Endothelial cell of umbilical vein (primary cell): ENCODE results near the gene MAPT. TPM values are rescaled to one million over a fixed set of nuclear protein-coding genes. Genes with fewer than 3 reads are reported as not detected.

ENCODE experiments used
- BruUV-seq: library from RNA; stranded (reverse); fragments of 400-500 nt; replicated peaks from 2 replicates; lab custom pipeline; 2021; lab: Mats Ljungman, UMichigan
- CTCF ChIA-PET: fragments of 300-600, 350-600 bp; sonication (Branson Sonifier 250); formaldehyde crosslinking; loops from one replicate; lab custom pipeline; 2021; ENCODE audit warnings: antibody characterized with exemption, inconsistent platforms; lab: Charles Lee
- POLR2A ChIA-PET: fragments of 300-600, 350-600 bp; sonication (Branson Sonifier 250); formaldehyde crosslinking; loops from one replicate; lab custom pipeline; 2021; ENCODE audit warnings: antibody characterized with exemption, inconsistent platforms; lab: Charles Lee
- DNase-seq: peaks from one replicate; pipeline ENCODE4 v3.0.0-alpha.2; 2011; ENCODE audit warnings: low read depth, low spot score
- FAIRE-seq: peaks from 2 replicates; lab custom pipeline; 2011; peaks lifted over from hg19 to GRCh38; lab: Jason Lieb, UNC
- H2AFZ ChIP-seq: 2 replicates; pipeline ENCODE4 v1.6.0; 2012; ENCODE audit warnings: low read depth, low read length, control low read depth, inconsistent platforms
- H3K27ac ChIP-seq: 2 replicates; pipeline ENCODE4 v1.5.1; 2011; ENCODE audit warnings: low read depth, mild to moderate bottlenecking, control low read depth, low read length, moderate library complexity; ENCODE audit not compliant: insufficient read depth
- H3K27me3 ChIP-seq, 2 experiments: 2 replicates each; pipeline versions ENCODE4 v1.6.0 to v1.6.1; 2011; ENCODE audit warnings: low read length in 2 of 2, mixed read lengths in 1 of 2; ENCODE audit not compliant: control insufficient read depth in 2 of 2, insufficient read depth in 2 of 2
- H3K36me3 ChIP-seq, 2 experiments: 2 replicates in 1 of 2; 3 replicates in 1 of 2; pipeline ENCODE4 v1.5.1; 2011; ENCODE audit warnings: low read length in 2 of 2, mild to moderate bottlenecking in 1 of 2, moderate library complexity in 1 of 2; ENCODE audit not compliant: control insufficient read depth in 2 of 2, insufficient read depth in 2 of 2; ENCODE audit errors: extremely low read depth in 1 of 2
- H3K4me1 ChIP-seq: 3 replicates; pipeline ENCODE4 v1.5.1; 2011; ENCODE audit warnings: mild to moderate bottlenecking, low read length; ENCODE audit not compliant: control insufficient read depth, insufficient read depth; ENCODE audit errors: extremely low read depth
- H3K4me2 ChIP-seq: 2 replicates; pipeline ENCODE4 v1.6.1; 2011; ENCODE audit warnings: low read length, control low read depth, mixed read lengths; ENCODE audit not compliant: insufficient read depth
- H3K4me3 ChIP-seq, 3 experiments: fragments of 200-600 bp in 1 of 3; sonication (generic), shearing (Covaris generic) in 1 of 3; replicated peaks in 1 of 3; 2 replicates each; pipeline ENCODE4 v1.5.1; 2011 to 2016; ENCODE audit warnings: control low read depth in 3 of 3, low read length in 3 of 3, mild to moderate bottlenecking in 2 of 3, inconsistent platforms in 1 of 3, low read depth in 1 of 3, moderate library complexity in 1 of 3; ENCODE audit not compliant: insufficient read depth in 1 of 3
- H3K79me2 ChIP-seq: 2 replicates; pipeline ENCODE4 v1.6.0; 2012; ENCODE audit warnings: low read length, inconsistent platforms; ENCODE audit not compliant: control insufficient read depth, insufficient read depth
- H3K9ac ChIP-seq: replicated peaks from 2 replicates; pipeline ENCODE3; 2011; ENCODE audit warnings: low read length, control low read depth; ENCODE audit not compliant: insufficient read depth; ENCODE audit errors: extremely low read depth
- H3K9me1 ChIP-seq: replicated peaks from 3 replicates; pipeline ENCODE4 v1.6.0; 2011; ENCODE audit warnings: mild to moderate bottlenecking, low read length; ENCODE audit not compliant: control insufficient read depth, insufficient read depth; ENCODE audit errors: extremely low read depth
- H3K9me3 ChIP-seq: replicated peaks from 2 replicates; pipeline ENCODE4 v1.5.1; 2012; ENCODE audit warnings: low read length, inconsistent platforms; ENCODE audit not compliant: control insufficient read depth, insufficient read depth
- H4K20me1 ChIP-seq: replicated peaks from 2 replicates; pipeline ENCODE3; 2011; ENCODE audit warnings: mild to moderate bottlenecking, low read length; ENCODE audit not compliant: control insufficient read depth, insufficient read depth; ENCODE audit errors: extremely low read depth
- EZH2 ChIP-seq: IDR thresholded peaks from 2 replicates; pipeline ENCODE4 v1.6.1; 2012; ENCODE audit warnings: borderline replicate concordance, low read depth, mild to moderate bottlenecking, moderate library complexity, low read length, inconsistent platforms; ENCODE audit not compliant: severe bottlenecking
- FOS ChIP-seq: IDR thresholded peaks from 2 replicates; pipeline ENCODE4 v1.6.1; 2011; ENCODE audit warnings: mild to moderate bottlenecking, low read length, moderate library complexity, borderline replicate concordance; ENCODE audit not compliant: insufficient read depth
- GATA2 ChIP-seq: IDR thresholded peaks from 2 replicates; pipeline ENCODE4 v1.7.0; 2011; ENCODE audit warnings: low read depth, mild to moderate bottlenecking, moderate library complexity, mixed read lengths, low read length; ENCODE audit not compliant: insufficient read length, insufficient read depth
- JUN ChIP-seq: IDR thresholded peaks from 2 replicates; pipeline ENCODE4 v1.6.1; 2011; ENCODE audit warnings: borderline replicate concordance, low read depth; ENCODE audit not compliant: insufficient read length, insufficient read depth
- MYC ChIP-seq: IDR thresholded peaks from one replicate; pipeline ENCODE4 v1.6.1; 2011; ENCODE audit warnings: mild to moderate bottlenecking, low read depth, low read length
- POLR2A ChIP-seq: IDR thresholded peaks from 2 replicates; pipeline ENCODE4 v1.6.1; 2012; ENCODE audit warnings: low read depth, mild to moderate bottlenecking, control low read depth, low read length
- POLR2AphosphoS5 ChIP-seq: IDR thresholded peaks from 2 replicates; pipeline ENCODE4 v1.6.1; 2012; ENCODE audit warnings: low read depth, mild to moderate bottlenecking, control low read depth, low read length, moderate library complexity; ENCODE audit not compliant: insufficient read depth
- dilution Hi-C: fragments of 300-500 bp; cut with MboI; formaldehyde crosslinking; loops from one replicate; pipeline ENCODE4 v1.15.0; 2019; ENCODE audit warnings: low sequenced_read_pairs; ENCODE audit not compliant: extremely low pct_ligation_motif_present
- intact Hi-C: fragments of 100-400 bp; cut with micrococcal nuclease; formaldehyde crosslinking; loops from one replicate; pipeline ENCODE4 v1.10.0; 2022
- polyA plus RNA-seq, 4 experiments: library from polyadenylated mRNA; depleted of rRNA in 3 of 4; stranded (reverse) in 3 of 4; unstranded in 1 of 4; fragments of >200 nt; gene quantifications; 2 replicates each; pipeline versions ENCODE4 v1.2.1 to v1.2.3, GENCODE V29; 2011 to 2012; ENCODE audit warnings: missing spikeins in 1 of 4
- total RNA-seq: library from RNA; stranded (reverse); gene quantifications from 2 replicates; pipeline ENCODE4 v1.2.3, GENCODE V29; 2021
- TF ChIP-seq, protein P1 (sequence below): IDR thresholded peaks from 2 replicates; pipeline ENCODE4 v1.6.1; 2011; ENCODE audit not compliant: insufficient read depth, insufficient read length
- TF ChIP-seq, protein P2 (sequence below), 2 donors: IDR thresholded peaks; 1 replicate in 1 of 2; 2 replicates in 1 of 2; pipeline ENCODE4 v1.5.1; 2011; ENCODE audit warnings: low read length in 2 of 2, mild to moderate bottlenecking in 2 of 2, moderate library complexity in 2 of 2, control low read depth in 1 of 2, inconsistent platforms in 1 of 2, low read depth in 1 of 2; ENCODE audit not compliant: insufficient read depth in 1 of 2; ENCODE audit errors: extremely low read depth in 1 of 2

The MAPT gene
- total and polyA plus RNA-seq, 2 donors (not counting 3 experiments of a cell fraction or from before 2014, with no cell fraction given) = 0.04 to 0.51 TPM

DNA sequence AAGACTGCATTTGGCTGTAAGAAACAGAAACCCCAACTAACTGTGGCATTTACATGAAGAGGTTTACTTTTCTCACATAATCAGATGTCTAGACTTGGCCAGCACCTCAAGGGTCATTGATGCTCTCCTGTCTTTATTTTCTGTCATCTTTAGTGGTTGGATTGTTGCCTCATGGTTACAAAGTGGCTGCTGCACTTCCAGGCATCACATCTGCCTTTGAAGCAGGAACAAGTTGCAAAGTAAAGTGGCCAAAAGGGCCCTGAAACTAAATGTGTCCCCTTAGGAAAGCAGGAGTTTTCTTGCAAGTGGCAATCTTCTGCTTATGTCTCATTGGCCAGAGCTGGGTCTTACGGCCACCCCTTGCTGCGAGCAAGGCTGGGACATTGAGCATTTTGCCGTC is 78.2 kb downstream of the MAPT start:
- dilution Hi-C loops = no loop called here

More for the DNA sequence above, 78.2 kb downstream of the MAPT start:
- Histone ChIP-seq H3K4me2 (no peak overlapping the region), H3K79me2 (no peaks in the 10 kb centered on the region), H3K9me1 (no peaks in the 10 kb centered on the region), H3K9me3 (no peaks in the 10 kb centered on the region), H4K20me1 (no peaks in the 10 kb centered on the region), H3K4me1 (no peaks in the 10 kb centered on the region), H3K27ac (no peak overlapping the region), H3K36me3 (no peaks in the 10 kb centered on the region), H2AFZ (no peak overlapping the region), H3K27me3 (peaks cover 6 to 7% of the 10 kb centered on the region in 2 experiments), H3K4me3 (no peak overlapping the region), H3K9ac (no peak overlapping the region)
- no peak for FAIRE-seq
- no TSS peak for BruUV-seq
- no peak for TF ChIP-seq POLR2A
- TF ChIP-seq, protein P1, sequence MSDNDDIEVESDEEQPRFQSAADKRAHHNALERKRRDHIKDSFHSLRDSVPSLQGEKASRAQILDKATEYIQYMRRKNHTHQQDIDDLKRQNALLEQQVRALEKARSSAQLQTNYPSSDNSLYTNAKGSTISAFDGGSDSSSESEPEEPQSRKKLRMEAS = no peak
- TF ChIP-seq MYC = no peak
- no peak for TF ChIP-seq EZH2
- TF ChIP-seq FOS = no peak
- no peak for TF ChIP-seq JUN
- TF ChIP-seq, protein P2, sequence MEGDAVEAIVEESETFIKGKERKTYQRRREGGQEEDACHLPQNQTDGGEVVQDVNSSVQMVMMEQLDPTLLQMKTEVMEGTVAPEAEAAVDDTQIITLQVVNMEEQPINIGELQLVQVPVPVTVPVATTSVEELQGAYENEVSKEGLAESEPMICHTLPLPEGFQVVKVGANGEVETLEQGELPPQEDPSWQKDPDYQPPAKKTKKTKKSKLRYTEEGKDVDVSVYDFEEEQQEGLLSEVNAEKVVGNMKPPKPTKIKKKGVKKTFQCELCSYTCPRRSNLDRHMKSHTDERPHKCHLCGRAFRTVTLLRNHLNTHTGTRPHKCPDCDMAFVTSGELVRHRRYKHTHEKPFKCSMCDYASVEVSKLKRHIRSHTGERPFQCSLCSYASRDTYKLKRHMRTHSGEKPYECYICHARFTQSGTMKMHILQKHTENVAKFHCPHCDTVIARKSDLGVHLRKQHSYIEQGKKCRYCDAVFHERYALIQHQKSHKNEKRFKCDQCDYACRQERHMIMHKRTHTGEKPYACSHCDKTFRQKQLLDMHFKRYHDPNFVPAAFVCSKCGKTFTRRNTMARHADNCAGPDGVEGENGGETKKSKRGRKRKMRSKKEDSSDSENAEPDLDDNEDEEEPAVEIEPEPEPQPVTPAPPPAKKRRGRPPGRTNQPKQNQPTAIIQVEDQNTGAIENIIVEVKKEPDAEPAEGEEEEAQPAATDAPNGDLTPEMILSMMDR (IDR thresholded peaks at IDR 0.05; ENCODE audit: extremely low read depth in 1 of 2, insufficient read depth in 1 of 2, low read depth in 1 of 2, low read length in 2 of 2) = no peak
- no peak for TF ChIP-seq POLR2AphosphoS5
- TF ChIP-seq GATA2 = no peak
- intact Hi-C loops = no loop called here
- ChIA-PET CTCF (no interaction called here), POLR2A (no interaction called here)
- no peak for DNase-seq
